ENCODE data around the gene SMOC1.

The SMOC1 gene

GRCh38 chr14:69943084-69943780 lies 64.0 kb downstream of the SMOC1 start:
- no peak for DNase-seq (ENCODE audit: low read depth)

GRCh38 chr14:69945347-69945746 lies 66.1 kb downstream of the SMOC1 start:
- no peak for DNase-seq (ENCODE audit: low read depth)

- DNase-seq (ENCODE audit: low read depth): no peak
Observed at GRCh38 chr14:69945912-69946311, 66.7 kb downstream of the SMOC1 start.

DNA sequence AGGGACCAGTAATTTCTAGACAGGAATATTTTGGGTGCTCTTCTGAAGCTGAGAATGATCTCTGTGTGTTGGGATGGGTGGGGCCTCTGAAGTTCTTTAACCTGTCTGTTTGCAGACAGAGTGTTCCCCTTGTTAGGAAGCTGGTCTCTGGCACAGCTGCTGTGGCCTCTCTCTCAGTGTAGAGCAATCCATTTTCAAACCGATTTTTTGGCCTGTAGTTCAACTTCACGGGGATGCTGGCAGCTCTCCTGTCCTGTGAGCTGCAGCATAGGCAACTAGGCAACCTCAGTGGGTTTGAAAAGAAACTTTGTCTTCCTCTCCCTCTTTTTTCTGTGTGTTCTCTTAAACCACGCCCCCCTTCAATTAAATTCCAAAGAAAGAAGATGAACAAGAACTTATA lies 69.1 kb downstream of the SMOC1 start:
- no peak for DNase-seq (ENCODE audit: low read depth)

DNA sequence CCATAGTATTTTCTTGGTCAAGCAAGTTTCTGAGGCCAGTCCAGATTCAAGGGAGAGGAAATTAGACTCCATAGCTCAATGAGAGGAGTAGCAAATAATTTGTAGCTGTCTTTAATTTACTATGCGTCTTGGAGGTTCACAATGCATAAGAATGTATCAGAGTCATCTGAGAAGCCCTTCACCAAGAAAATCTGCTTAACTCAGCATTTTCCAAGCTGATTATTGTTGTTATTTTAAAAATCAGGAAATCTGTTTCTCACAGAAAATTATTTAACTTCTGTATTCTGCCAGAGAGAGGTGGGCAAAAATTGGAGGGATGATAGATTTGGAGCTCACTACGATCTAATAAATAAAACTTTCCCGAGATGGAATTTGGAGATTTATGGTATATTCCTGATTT lies 72.0 kb downstream of the SMOC1 start:
- no peak for DNase-seq (ENCODE audit: low read depth)

GRCh38 chr14:69951935-69952334 lies 72.7 kb downstream of the SMOC1 start:
- DNase-seq (ENCODE audit: low read depth): no peak

GRCh38 chr14:69953266-69953915 lies 74.2 kb downstream of the SMOC1 start:
- DNase-seq (ENCODE audit: low read depth): no peak

- no peak for DNase-seq (ENCODE audit: low read depth)
Observed at GRCh38 chr14:69955855-69956845, 76.9 kb downstream of the SMOC1 start.

DNA sequence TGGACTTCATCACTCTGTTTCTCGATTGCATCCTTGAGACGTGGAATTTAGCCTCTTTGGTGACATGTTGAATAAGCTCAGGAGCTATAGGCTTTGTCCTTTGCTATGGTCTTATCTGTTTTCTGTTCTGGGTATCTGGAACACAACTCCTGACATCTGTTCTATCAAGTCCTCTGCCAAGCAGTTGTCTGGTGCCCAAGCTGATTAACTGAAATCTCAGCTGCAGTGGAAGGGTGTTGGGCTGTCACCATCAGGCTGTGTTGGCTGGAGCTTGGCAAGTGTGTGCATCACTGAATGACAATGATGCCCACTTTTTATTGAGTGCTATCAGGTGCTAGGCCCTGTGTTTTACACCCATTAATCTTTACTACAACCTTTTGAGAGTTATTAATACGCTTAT lies 77.8 kb downstream of the SMOC1 start:
- DNase-seq (ENCODE audit: low read depth): no peak

GRCh38 chr14:69957986-69958385 lies 78.8 kb downstream of the SMOC1 start:
- DNase-seq (ENCODE audit: low read depth): no peak

DNA sequence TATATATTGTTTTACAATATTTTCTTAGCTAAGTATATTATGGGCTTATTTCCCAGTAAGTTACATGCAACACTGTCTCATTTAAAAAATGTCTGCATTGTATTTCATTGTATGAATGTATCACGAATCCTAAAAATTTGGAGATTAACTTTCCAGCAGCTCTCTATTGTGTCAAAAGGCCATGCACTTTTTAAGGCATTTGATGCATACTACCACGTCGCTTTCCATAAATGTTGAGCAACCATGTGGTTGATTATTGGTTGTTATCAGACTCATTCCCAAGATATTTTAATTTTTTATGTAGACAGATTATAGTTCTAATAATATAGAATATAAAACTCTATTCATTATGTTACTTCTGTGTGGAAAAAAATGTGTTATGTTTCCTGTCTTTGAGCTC lies 79.9 kb downstream of the SMOC1 start:
- no peak for DNase-seq (ENCODE audit: low read depth)

DNA sequence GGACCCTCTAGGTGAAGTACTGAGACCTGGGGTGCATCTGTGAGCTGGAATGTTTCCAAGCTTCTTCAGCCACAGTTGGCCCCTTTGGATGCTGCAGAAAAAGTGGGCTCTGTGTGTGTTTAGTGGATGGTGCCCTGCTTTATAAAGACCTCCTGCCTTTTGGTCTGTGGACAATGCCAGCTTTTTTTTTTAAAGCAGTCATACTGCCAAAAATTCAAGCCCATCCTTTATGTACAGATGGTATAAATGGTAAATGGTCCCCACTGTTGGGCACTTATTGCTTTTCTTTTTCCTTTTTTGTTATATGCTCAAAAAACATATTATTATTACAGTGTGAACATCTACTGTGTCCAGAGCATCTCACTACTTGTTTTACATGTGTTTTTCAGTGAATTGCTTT lies 81.1 kb downstream of the SMOC1 start:
- DNase-seq (ENCODE audit: low read depth): no peak

DNA sequence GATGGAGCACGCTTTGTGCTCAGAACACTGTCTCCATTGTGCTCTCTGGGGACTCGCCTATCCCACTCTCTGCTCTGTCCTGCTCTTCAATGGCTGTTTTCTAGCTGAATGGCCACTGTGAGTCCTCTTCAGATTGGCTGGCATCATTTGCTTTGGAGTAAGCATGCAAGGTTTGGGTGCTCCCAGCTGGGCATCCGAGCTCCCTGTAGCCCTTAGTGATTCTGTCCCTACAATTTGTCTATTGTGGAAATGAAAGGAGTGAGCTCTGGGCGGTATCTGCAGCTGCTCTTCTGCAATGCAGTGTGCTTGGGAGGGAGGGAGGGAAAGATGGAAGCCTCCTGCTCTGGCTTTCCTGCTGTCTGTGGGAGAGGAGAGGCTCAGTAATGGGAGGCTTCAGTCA lies 84.8 kb downstream of the SMOC1 start:
- DNase-seq (ENCODE audit: low read depth): no peak

- DNase-seq (ENCODE audit: low read depth): no peak
Observed at GRCh38 chr14:69964841-69965240, 85.6 kb downstream of the SMOC1 start.

DNA sequence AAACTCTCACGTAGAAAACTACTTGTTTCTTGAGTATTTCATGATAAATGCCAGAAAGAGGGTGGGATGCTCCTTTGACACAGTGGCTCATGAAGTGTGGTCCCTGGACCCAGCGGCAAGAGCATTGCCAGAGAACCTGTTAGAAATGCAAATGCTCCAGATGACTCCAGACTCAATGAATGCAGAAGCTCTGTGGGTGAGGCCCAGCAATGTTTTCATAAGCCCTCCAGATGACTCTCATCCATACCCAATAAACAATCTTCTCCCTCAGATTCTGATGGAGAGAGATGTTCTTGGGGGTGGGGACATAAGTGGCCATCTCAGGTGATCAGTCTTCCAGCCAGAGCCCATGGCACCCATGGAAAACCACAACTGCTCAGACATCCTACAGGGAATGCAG lies 88.9 kb downstream of the SMOC1 start:
- DNase-seq (ENCODE audit: low read depth): no peak

GRCh38 chr14:69968681-69969080 lies 89.5 kb downstream of the SMOC1 start:
- DNase-seq (ENCODE audit: low read depth): no peak

DNA sequence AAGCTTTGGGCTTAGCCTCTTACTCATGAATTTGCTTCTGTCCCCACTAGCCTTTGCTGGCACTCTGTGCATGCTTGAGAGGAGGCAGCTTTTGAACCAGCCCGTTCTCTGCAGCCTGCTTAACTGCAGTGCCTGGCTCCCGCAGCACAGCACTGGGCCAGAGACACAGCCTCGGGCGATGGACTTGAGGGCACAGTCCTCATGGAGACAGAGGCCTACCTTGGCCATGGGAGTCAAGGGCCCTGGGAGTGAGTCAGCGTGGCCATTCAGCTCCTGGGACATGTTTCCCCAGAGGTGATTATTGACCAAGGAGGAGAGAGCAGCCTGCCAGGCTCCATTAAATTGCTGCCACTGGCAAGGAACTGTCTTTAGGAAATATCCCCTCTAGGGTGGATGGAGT lies 93.5 kb downstream of the SMOC1 start:
- DNase-seq (ENCODE audit: low read depth): no peak

DNA sequence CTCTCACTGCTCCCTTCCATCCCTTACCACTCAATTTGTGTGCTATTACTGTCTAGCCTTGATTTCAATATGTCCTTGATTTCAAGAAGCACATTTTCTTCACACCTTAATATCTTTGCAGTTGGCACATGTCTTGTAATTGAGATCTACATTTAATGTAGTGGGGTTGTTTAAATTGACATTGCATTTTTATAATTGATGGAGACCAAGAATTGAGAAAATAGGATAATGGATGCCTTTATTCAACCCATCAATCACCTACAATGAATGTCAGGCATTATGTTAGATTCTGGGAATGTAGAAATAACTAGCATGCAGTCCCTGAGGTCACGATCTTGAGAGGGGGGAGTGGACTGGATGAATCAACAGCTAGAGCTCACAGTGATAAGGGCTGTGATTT lies 94.6 kb downstream of the SMOC1 start:
- DNase-seq (ENCODE audit: low read depth): no peak

- DNase-seq (ENCODE audit: low read depth): no peak
Observed at GRCh38 chr14:69979882-69980281, 100.7 kb downstream of the SMOC1 start.

DNA sequence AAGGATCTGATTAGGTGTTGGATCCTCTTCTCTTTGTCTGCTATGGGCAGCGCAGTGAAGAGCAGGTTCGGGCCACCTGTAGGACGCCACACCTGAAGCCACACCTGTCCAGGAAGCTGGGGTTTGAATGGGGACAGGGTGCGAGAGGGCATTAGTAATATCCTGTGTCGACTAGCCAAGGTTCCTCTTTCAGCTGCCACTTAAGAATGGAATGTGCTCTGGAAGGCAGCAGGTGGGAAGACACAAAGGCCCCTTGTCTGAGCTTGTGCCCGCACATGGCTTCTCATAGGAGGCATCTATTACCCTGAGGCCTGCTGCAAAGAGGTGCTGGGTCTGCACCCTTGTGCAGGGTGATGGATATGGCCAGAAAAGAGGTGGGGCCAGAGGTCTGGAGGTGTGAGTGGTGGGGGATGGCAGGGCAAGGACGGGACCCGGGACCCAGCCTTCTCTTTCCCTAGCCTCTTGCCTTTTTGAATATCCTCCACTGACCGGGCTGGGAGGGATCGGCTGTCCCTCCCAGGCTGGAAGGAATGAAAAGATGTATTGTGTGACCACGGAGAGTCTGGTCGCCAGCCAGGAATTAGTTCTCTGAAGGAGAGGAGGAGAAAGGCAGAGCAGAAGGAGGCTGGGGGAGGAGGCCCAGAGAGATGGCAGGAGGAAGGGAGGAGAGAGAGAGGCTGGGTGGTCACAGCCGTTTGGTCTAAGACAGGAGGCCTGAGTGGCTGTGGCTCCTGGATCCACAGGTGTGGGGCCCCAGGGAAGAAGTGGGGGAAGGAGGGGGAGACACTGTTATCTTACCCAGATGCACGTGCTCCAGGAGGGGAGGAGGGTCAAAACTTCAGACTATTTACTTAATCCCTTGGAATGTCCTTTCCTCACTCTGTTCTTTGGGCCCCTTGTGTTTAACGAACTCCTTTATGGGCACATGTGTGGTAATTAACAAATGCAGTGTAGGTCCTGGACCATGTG lies 101.5 kb downstream of the SMOC1 start:
- no peak for DNase-seq (ENCODE audit: low read depth)

DNA sequence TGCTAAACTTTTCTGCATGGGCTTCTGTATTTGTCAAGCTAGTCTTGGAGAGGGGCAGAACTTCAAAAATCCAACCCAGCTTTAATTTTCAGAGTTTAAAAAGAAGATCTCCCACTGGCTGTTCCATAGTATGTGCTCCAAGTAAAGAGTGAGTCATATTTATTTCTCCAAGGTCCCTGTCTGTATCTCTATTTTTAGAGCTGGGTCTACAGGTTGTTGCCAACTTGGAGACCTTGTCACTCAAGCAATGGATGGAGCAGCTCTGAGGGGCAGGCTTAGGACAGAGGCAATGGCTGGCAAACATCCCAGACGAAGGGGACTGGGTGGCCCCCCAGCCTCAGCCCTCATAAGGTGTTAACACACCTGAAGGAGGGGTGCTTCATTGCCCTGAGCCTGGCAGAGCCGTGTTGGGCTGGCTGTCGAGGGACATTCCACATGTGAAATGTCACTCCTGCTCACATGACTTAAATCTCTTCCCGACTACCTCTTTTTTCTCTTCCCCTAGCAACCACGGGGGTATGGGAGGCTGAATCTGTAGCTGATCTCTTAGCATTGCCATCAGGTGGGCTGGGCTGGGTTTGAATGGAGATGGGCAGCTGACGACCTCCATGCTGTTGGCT lies 103.1 kb downstream of the SMOC1 start:
- DNase-seq (ENCODE audit: low read depth): no peak
